HEK293 (cell line): Measurements from ENCODE around the gene ABCA1.

Source experiments
- CTCF ChIA-PET: fragments of 350-600 bp; formaldehyde crosslinking; extraction: SDS; loops from one replicate; lab custom pipeline; 2021; ENCODE audit warnings: antibody characterized with exemption; lab: Yijun Ruan, JAX
- POLR2A ChIA-PET: fragments of 300-600 bp; formaldehyde crosslinking; extraction: SDS; loops from one replicate; lab custom pipeline; 2020; ENCODE audit warnings: antibody characterized with exemption, inconsistent platforms; lab: Yijun Ruan, JAX
- H3K27ac ChIP-seq: fragments of 200-500 bp; sonication (Bioruptor generic); 2 replicates; pipeline ENCODE4 v1.5.1; 2014; ENCODE audit warnings: low read depth, low read length, control low read depth, inconsistent platforms; ENCODE audit errors: extremely low read depth
- H3K36me3 ChIP-seq, 2 experiments: fragments of 200-500 bp in 1 of 2; sonication (Bioruptor generic) in 1 of 2; 1 replicate in 1 of 2; 2 replicates in 1 of 2; pipeline ENCODE4 v1.5.1; 2014 to 2017; ENCODE audit warnings: inconsistent platforms in 2 of 2, low read length in 2 of 2; ENCODE audit not compliant: control insufficient read depth in 2 of 2, insufficient read depth in 1 of 2
- H3K4me1 ChIP-seq: fragments of 200-500 bp; sonication (Bioruptor generic); 2 replicates; pipeline ENCODE4 v1.5.1; 2014; ENCODE audit warnings: mild to moderate bottlenecking, low read length, inconsistent platforms; ENCODE audit not compliant: control insufficient read depth, insufficient read depth
- H3K4me3 ChIP-seq: 2 replicates; pipeline ENCODE4 v1.5.1; 2011; ENCODE audit warnings: low read depth, mild to moderate bottlenecking, control low read depth, low read length, moderate library complexity
- H3K9me3 ChIP-seq: fragments of 200-500 bp; sonication (Bioruptor generic); 2 replicates; pipeline ENCODE4 v1.5.1; 2014; ENCODE audit warnings: low read depth, low read length, inconsistent platforms; ENCODE audit not compliant: control insufficient read depth, insufficient read depth
- SP3 ChIP-seq: fragments of 450-650 bp; formaldehyde crosslinking; IDR thresholded peaks from 2 replicates; pipeline ENCODE4 v1.5.1; 2016; ENCODE audit warnings: missing biosample characterization, missing genetic modification characterization
- ZFP41 ChIP-seq: fragments of 450-650 bp; formaldehyde crosslinking; IDR thresholded peaks from 2 replicates; pipeline ENCODE4 v1.5.1; 2016; ENCODE audit warnings: missing biosample characterization, missing genetic modification characterization, borderline replicate concordance
- ZFP69B ChIP-seq: fragments of 450-650 bp; formaldehyde crosslinking; IDR thresholded peaks from 2 replicates; pipeline ENCODE4 v1.5.1; 2016; ENCODE audit warnings: missing biosample characterization, missing genetic modification characterization
- ZNF112 ChIP-seq: fragments of 450-650 bp; formaldehyde crosslinking; IDR thresholded peaks from 2 replicates; pipeline ENCODE4 v1.5.0; 2017; ENCODE audit warnings: missing biosample characterization, missing genetic modification characterization
- ZNF274 ChIP-seq, 2 experiments: fragments of 200-500 bp in 1 of 2; fragments of 450-650 bp in 1 of 2; sonication (Bioruptor generic) in 1 of 2; formaldehyde crosslinking in 1 of 2; IDR thresholded peaks; 2 replicates each; pipeline versions ENCODE4 v1.5.1 to v1.6.1; 2014 to 2016; ENCODE audit warnings: borderline replicate concordance in 1 of 2, inconsistent platforms in 1 of 2, low read length in 1 of 2, missing biosample characterization in 1 of 2, missing genetic modification characterization in 1 of 2
- ZNF335 ChIP-seq: fragments of 450-650 bp; formaldehyde crosslinking; conservative IDR thresholded peaks from 2 replicates; pipeline ENCODE4 v1.5.1; 2016; ENCODE audit warnings: missing biosample characterization, missing genetic modification characterization
- ZNF341 ChIP-seq: fragments of 450-650 bp; formaldehyde crosslinking; IDR thresholded peaks from 2 replicates; pipeline ENCODE4; 2016; ENCODE audit warnings: low read depth, missing biosample characterization, missing genetic modification characterization
- ZNF423 ChIP-seq: fragments of 450-650 bp; formaldehyde crosslinking; IDR thresholded peaks from 2 replicates; pipeline ENCODE4 v1.5.1; 2016; ENCODE audit warnings: missing biosample characterization, missing genetic modification characterization
- ZNF610 ChIP-seq: fragments of 450-650 bp; formaldehyde crosslinking; IDR thresholded peaks from 2 replicates; pipeline ENCODE4 v1.5.1; 2016; ENCODE audit warnings: missing biosample characterization, missing genetic modification characterization, borderline replicate concordance
- ZNF660 ChIP-seq: fragments of 450-650 bp; IDR thresholded peaks from 2 replicates; pipeline ENCODE4 v1.5.1; 2018; ENCODE audit warnings: missing biosample characterization, mild to moderate bottlenecking, missing genetic modification characterization
- ZNF747 ChIP-seq: fragments of 450-650 bp; formaldehyde crosslinking; IDR thresholded peaks from 2 replicates; pipeline ENCODE4 v1.5.1; 2016; ENCODE audit warnings: missing biosample characterization, missing genetic modification characterization
- ZSCAN18 ChIP-seq: fragments of 450-650 bp; formaldehyde crosslinking; IDR thresholded peaks from 2 replicates; pipeline ENCODE4 v1.5.1; 2016; ENCODE audit warnings: missing biosample characterization, missing genetic modification characterization
- TF ChIP-seq, protein P1 (sequence below): fragments of 450-650 bp; formaldehyde crosslinking; IDR thresholded peaks from 2 replicates; pipeline ENCODE4 v1.5.1; 2016; ENCODE audit warnings: missing biosample characterization, missing genetic modification characterization
- TF ChIP-seq, protein P2 (sequence below): fragments of 450-650 bp; formaldehyde crosslinking; IDR thresholded peaks from 2 replicates; pipeline ENCODE4 v1.5.1; 2016; ENCODE audit warnings: missing biosample characterization, missing genetic modification characterization

Gene ABCA1, protein sequence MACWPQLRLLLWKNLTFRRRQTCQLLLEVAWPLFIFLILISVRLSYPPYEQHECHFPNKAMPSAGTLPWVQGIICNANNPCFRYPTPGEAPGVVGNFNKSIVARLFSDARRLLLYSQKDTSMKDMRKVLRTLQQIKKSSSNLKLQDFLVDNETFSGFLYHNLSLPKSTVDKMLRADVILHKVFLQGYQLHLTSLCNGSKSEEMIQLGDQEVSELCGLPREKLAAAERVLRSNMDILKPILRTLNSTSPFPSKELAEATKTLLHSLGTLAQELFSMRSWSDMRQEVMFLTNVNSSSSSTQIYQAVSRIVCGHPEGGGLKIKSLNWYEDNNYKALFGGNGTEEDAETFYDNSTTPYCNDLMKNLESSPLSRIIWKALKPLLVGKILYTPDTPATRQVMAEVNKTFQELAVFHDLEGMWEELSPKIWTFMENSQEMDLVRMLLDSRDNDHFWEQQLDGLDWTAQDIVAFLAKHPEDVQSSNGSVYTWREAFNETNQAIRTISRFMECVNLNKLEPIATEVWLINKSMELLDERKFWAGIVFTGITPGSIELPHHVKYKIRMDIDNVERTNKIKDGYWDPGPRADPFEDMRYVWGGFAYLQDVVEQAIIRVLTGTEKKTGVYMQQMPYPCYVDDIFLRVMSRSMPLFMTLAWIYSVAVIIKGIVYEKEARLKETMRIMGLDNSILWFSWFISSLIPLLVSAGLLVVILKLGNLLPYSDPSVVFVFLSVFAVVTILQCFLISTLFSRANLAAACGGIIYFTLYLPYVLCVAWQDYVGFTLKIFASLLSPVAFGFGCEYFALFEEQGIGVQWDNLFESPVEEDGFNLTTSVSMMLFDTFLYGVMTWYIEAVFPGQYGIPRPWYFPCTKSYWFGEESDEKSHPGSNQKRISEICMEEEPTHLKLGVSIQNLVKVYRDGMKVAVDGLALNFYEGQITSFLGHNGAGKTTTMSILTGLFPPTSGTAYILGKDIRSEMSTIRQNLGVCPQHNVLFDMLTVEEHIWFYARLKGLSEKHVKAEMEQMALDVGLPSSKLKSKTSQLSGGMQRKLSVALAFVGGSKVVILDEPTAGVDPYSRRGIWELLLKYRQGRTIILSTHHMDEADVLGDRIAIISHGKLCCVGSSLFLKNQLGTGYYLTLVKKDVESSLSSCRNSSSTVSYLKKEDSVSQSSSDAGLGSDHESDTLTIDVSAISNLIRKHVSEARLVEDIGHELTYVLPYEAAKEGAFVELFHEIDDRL (N-terminal part only)

GRCh38 chr9:104927912-104928740 lies at the start of gene ABCA1:
ABCA1 (minus strand) TSS chr9:104928155; CDS start chr9:104903679, 24,476 bp downstream.
- H3K27ac ChIP-seq = no peak within 1 kb of the TSS
- POLR2A ChIA-PET = no interaction called here
- H3K36me3 ChIP-seq = no peaks in the 10 kb centered on the region
- TF ChIP-seq, protein P1, sequence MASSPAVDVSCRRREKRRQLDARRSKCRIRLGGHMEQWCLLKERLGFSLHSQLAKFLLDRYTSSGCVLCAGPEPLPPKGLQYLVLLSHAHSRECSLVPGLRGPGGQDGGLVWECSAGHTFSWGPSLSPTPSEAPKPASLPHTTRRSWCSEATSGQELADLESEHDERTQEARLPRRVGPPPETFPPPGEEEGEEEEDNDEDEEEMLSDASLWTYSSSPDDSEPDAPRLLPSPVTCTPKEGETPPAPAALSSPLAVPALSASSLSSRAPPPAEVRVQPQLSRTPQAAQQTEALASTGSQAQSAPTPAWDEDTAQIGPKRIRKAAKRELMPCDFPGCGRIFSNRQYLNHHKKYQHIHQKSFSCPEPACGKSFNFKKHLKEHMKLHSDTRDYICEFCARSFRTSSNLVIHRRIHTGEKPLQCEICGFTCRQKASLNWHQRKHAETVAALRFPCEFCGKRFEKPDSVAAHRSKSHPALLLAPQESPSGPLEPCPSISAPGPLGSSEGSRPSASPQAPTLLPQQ (tag by site-specific recombination) = 0 out of 2 replicates have a peak, but pooled peaks have one; percentile 50
- TF ChIP-seq ZFP69B (tag by site-specific recombination) (0 out of 2 replicates have a peak, but pooled peaks have one; percentile 38), ZNF660 (tag by site-specific recombination) (no peak)
- no peaks in the 10 kb centered on the region for H3K9me3 ChIP-seq
- no peaks in the 10 kb centered on the region for H3K4me1 ChIP-seq
- H3K4me3 ChIP-seq = no peak within 1 kb of the TSS
- CTCF ChIA-PET = interaction anchor here (0.6 to 1.4 kb wide), 4 partner anchors 9 to 228 kb away, joined by 3 read pairs; no protein-coding TSS in a partner anchor

- no peak overlapping the region for H3K27ac ChIP-seq
- ChIA-PET CTCF (interaction anchor here (1.0 kb wide), 1 partner anchor 22 kb away, joined by 3 read pairs; no protein-coding TSS in a partner anchor), POLR2A (no interaction called here)
- no peaks in the 10 kb centered on the region for H3K36me3 ChIP-seq
- no peak for TF ChIP-seq ZNF423
- TF ChIP-seq ZNF341 (tag by site-specific recombination) = no peak
- TF ChIP-seq ZFP41 (tag by site-specific recombination) = no peak
- no peak for TF ChIP-seq ZSCAN18
- no peak for TF ChIP-seq ZNF274 (IDR thresholded peaks at IDR 0.05; ENCODE audit: low read length)
- no peak for TF ChIP-seq ZNF274 (tag by site-specific recombination; IDR thresholded peaks at IDR 0.05; ENCODE audit: borderline replicate concordance)
- TF ChIP-seq ZNF747 (tag by site-specific recombination) = no peak
- TF ChIP-seq SP3 (tag by site-specific recombination) = no peak
- no peak for TF ChIP-seq ZNF112
- no peak for TF ChIP-seq ZNF335 (tag by site-specific recombination)
- no peak for TF ChIP-seq ZNF610 (tag by site-specific recombination)
- TF ChIP-seq, protein P2, sequence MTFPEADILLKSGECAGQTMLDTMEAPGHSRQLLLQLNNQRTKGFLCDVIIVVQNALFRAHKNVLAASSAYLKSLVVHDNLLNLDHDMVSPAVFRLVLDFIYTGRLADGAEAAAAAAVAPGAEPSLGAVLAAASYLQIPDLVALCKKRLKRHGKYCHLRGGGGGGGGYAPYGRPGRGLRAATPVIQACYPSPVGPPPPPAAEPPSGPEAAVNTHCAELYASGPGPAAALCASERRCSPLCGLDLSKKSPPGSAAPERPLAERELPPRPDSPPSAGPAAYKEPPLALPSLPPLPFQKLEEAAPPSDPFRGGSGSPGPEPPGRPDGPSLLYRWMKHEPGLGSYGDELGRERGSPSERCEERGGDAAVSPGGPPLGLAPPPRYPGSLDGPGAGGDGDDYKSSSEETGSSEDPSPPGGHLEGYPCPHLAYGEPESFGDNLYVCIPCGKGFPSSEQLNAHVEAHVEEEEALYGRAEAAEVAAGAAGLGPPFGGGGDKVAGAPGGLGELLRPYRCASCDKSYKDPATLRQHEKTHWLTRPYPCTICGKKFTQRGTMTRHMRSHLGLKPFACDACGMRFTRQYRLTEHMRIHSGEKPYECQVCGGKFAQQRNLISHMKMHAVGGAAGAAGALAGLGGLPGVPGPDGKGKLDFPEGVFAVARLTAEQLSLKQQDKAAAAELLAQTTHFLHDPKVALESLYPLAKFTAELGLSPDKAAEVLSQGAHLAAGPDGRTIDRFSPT (tag by site-specific recombination) = no peak
- H3K4me1 ChIP-seq = no peaks in the 10 kb centered on the region
- H3K9me3 ChIP-seq = no peaks in the 10 kb centered on the region
- H3K4me3 ChIP-seq = no peak overlapping the region
These were observed 49.6 kb upstream of the ABCA1 start for GRCh38 chr9:104977580-104977979.
